ENCODE results near the gene CD300LD. TPM values are rescaled to one million over a fixed set of nuclear protein-coding genes. Genes with fewer than 3 reads are reported as not detected.

Gene CD300LD
- total RNA-seq, 1 experiment from 2014 or later: not detected

- ChIA-PET CTCF (no interaction called here), POLR2A (no interaction called here)
- intact Hi-C loops (cut with micrococcal nuclease; ENCODE audit: unreplicated experiment) (loop anchor here (5.0 kb wide), 1 partner anchor 87 kb away; no protein-coding TSS in a partner anchor), in situ Hi-C loops (cut with HindIII; ENCODE audit: low pct_unique_long_range_greater_than_20kb, low sequenced_read_pairs) (no loop called here)
- DNase-seq (ENCODE audit: low read depth, low spot score): no peak
- Histone ChIP-seq H3K4me1 (ENCODE audit: control insufficient read depth, insufficient read depth, low read length) (no peaks in the 10 kb centered on the region), H3K36me3 (ENCODE audit: control insufficient read depth, insufficient read depth, low read length) (no peaks in the 10 kb centered on the region), H3K27ac (ENCODE audit: low read length) (no peak overlapping the region), H3K9me3 (ENCODE audit: control insufficient read depth, insufficient read depth, low read depth, low read length) (no peaks in the 10 kb centered on the region), H3K4me3 (ENCODE audit: low read depth in 2 of 2, low read length in 2 of 2) (no peak overlapping the region), H3K27me3 (ENCODE audit: control insufficient read depth, insufficient read depth, low read length) (peaks cover 23% of the 10 kb centered on the region)
- ATAC-seq: no peak
- TF ChIP-seq TCF7L2 (IDR thresholded peaks at IDR 0.05; ENCODE audit: low read depth, low read length) (no peak), POLR2AphosphoS5 (IDR thresholded peaks at IDR 0.05; ENCODE audit: low read depth, low read length) (no peak), SIN3A (IDR thresholded peaks at IDR 0.05; ENCODE audit: borderline replicate concordance, insufficient read depth, low read depth, low read length) (no peak)
- TF ChIP-seq, protein P1, sequence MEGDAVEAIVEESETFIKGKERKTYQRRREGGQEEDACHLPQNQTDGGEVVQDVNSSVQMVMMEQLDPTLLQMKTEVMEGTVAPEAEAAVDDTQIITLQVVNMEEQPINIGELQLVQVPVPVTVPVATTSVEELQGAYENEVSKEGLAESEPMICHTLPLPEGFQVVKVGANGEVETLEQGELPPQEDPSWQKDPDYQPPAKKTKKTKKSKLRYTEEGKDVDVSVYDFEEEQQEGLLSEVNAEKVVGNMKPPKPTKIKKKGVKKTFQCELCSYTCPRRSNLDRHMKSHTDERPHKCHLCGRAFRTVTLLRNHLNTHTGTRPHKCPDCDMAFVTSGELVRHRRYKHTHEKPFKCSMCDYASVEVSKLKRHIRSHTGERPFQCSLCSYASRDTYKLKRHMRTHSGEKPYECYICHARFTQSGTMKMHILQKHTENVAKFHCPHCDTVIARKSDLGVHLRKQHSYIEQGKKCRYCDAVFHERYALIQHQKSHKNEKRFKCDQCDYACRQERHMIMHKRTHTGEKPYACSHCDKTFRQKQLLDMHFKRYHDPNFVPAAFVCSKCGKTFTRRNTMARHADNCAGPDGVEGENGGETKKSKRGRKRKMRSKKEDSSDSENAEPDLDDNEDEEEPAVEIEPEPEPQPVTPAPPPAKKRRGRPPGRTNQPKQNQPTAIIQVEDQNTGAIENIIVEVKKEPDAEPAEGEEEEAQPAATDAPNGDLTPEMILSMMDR (IDR thresholded peaks at IDR 0.05): no peak
- TF ChIP-seq, protein P2, sequence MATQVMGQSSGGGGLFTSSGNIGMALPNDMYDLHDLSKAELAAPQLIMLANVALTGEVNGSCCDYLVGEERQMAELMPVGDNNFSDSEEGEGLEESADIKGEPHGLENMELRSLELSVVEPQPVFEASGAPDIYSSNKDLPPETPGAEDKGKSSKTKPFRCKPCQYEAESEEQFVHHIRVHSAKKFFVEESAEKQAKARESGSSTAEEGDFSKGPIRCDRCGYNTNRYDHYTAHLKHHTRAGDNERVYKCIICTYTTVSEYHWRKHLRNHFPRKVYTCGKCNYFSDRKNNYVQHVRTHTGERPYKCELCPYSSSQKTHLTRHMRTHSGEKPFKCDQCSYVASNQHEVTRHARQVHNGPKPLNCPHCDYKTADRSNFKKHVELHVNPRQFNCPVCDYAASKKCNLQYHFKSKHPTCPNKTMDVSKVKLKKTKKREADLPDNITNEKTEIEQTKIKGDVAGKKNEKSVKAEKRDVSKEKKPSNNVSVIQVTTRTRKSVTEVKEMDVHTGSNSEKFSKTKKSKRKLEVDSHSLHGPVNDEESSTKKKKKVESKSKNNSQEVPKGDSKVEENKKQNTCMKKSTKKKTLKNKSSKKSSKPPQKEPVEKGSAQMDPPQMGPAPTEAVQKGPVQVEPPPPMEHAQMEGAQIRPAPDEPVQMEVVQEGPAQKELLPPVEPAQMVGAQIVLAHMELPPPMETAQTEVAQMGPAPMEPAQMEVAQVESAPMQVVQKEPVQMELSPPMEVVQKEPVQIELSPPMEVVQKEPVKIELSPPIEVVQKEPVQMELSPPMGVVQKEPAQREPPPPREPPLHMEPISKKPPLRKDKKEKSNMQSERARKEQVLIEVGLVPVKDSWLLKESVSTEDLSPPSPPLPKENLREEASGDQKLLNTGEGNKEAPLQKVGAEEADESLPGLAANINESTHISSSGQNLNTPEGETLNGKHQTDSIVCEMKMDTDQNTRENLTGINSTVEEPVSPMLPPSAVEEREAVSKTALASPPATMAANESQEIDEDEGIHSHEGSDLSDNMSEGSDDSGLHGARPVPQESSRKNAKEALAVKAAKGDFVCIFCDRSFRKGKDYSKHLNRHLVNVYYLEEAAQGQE (IDR thresholded peaks at IDR 0.05; ENCODE audit: insufficient read depth in 1 of 2, low read depth in 2 of 2, low read length in 1 of 2): no peak
- no TSS peak for BruUV-seq (replicated peaks)
These were observed 47.6 kb upstream of the CD300LD start for GRCh38 chr17:74639704-74640151.

GRCh38 chr17:74637926-74638325 is 45.8 kb upstream of the CD300LD start:
- CTCF ChIA-PET: no interaction called here
- intact Hi-C loops (cut with micrococcal nuclease; ENCODE audit: unreplicated experiment): no loop called here

More at GRCh38 chr17:74637926-74638325, 45.8 kb upstream of the CD300LD start:
- peaks cover 13% of the 10 kb centered on the region for H3K27me3 ChIP-seq (ENCODE audit: control insufficient read depth, insufficient read depth, low read length)
- TF ChIP-seq SIN3A (IDR thresholded peaks at IDR 0.05; ENCODE audit: borderline replicate concordance, insufficient read depth, low read depth, low read length) (no peak), POLR2AphosphoS5 (IDR thresholded peaks at IDR 0.05; ENCODE audit: low read depth, low read length) (no peak), TCF7L2 (IDR thresholded peaks at IDR 0.05; ENCODE audit: low read depth, low read length) (no peak)
- TF ChIP-seq, protein P1 (IDR thresholded peaks at IDR 0.05): no peak
- TF ChIP-seq, protein P2 (IDR thresholded peaks at IDR 0.05; ENCODE audit: insufficient read depth in 1 of 2, low read depth in 2 of 2, low read length in 1 of 2): no peak
- POLR2A ChIA-PET: no interaction called here
- in situ Hi-C loops (cut with HindIII; ENCODE audit: low pct_unique_long_range_greater_than_20kb, low sequenced_read_pairs): no loop called here
- no peaks in the 10 kb centered on the region for H3K36me3 ChIP-seq (ENCODE audit: control insufficient read depth, insufficient read depth, low read length)
- no TSS peak for BruUV-seq (replicated peaks)
- H3K27ac ChIP-seq (ENCODE audit: low read length): no peak overlapping the region
- ATAC-seq (no peak), DNase-seq (ENCODE audit: low read depth, low spot score) (no peak)
- no peaks in the 10 kb centered on the region for H3K9me3 ChIP-seq (ENCODE audit: control insufficient read depth, insufficient read depth, low read depth, low read length)
- H3K4me3 ChIP-seq (ENCODE audit: low read depth in 2 of 2, low read length in 2 of 2): no peak overlapping the region
- H3K4me1 ChIP-seq (ENCODE audit: control insufficient read depth, insufficient read depth, low read length): no peaks in the 10 kb centered on the region

Data from Panc1 (cell line).